ENCODE measurements around the gene COL9A1. TPM values are rescaled to one million over a fixed set of nuclear protein-coding genes. Genes with fewer than 3 reads are reported as not detected.

Gene COL9A1
- total and polyA plus RNA-seq, 2 of the 8 experiments (the other 6 are each of a cell fraction or from before 2014, with no cell fraction given), result 7.9 to 18.1 TPM

DNA sequence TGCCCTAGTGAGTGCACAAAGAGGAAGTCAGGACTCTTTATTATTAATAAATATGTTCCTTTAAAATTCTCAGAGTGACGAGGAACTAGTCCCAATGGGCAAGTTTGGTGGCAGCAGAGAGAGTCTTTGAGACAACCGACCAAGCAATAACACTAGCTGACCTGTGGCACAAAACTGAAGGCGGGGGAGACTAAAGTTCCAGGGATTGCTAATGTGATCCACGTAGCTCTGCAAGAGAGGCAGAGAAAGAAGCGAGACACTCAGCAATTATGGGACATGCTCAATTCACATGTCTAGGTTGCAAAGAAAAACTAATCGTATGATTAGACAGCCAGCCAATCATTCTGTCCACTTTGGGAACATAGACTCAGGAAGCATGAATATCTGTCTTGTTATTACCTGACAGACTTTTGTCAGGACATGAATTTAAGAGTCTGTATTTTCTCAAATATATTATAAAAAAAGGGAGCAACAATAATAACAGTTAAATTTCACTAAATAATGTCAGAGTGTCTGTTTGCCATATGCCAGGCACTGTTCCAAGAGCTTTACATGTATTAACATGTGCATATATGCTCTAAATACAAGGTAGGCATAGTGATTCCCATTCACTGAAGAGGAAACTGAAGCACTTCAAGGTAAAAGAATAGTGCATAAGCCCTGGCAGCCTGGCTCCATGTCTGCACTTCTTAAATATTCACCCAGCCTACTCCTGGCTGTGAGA, 81.0 kb downstream of the COL9A1 start:
- H3K79me1 ChIP-seq (ENCODE audit: low read depth, low read length), result no peaks in the 10 kb centered on the region
- no peak overlapping the region for H3K4ac ChIP-seq (replicated peaks; ENCODE audit: insufficient read length, low read depth, low read length)
- H4K5ac ChIP-seq (ENCODE audit: insufficient read length, low read depth, low read length), result no peak overlapping the region
- no peaks in the 10 kb centered on the region for H3K79me2 ChIP-seq (ENCODE audit: control insufficient read depth in 1 of 2, insufficient read depth in 2 of 2, low read length in 2 of 2)
- no peaks in the 10 kb centered on the region for H3K27me3 ChIP-seq (replicated peaks in 1 of 4; ENCODE audit: control insufficient read depth in 3 of 4, extremely low read depth in 1 of 4, insufficient read depth in 3 of 4, low read length in 3 of 4)
- no peak overlapping the region for H3K9ac ChIP-seq (replicated peaks in 1 of 4; ENCODE audit: extremely low read depth in 1 of 4, low read depth in 3 of 4, low read length in 3 of 4)
- no peak overlapping the region for H3K56ac ChIP-seq (replicated peaks; ENCODE audit: insufficient read length, low read depth, low read length)
- 92% methylated on average over 6 of the region's 6 CpGs; no CpG with 5 or more reads in 1 of the 2 experiments for WGBS, 2 experiments (ENCODE audit: extremely low coverage in 1 of 2, insufficient coverage in 1 of 2, insufficient read length in 1 of 2, insufficient replicate concordance in 2 of 2, low coverage in 1 of 2, low lambda C conversion rate in 2 of 2, missing lambda C conversion rate in 1 of 2)
- H2BK12ac ChIP-seq (ENCODE audit: low read depth, low read length), result no peak overlapping the region
- no peak overlapping the region for H2BK5ac ChIP-seq (ENCODE audit: low read depth, low read length)
- CTCF ChIA-PET (ENCODE audit: partially characterized antibody), result interaction anchor here (0.8 to 6.9 kb wide), 37 partner anchors 7 to 792 kb away, joined by 3 to 149 read pairs (median 6); partner anchors contain the start of gene COL9A1
- H3K14ac ChIP-seq (ENCODE audit: insufficient read length), result no peak overlapping the region
- H3K23ac ChIP-seq (ENCODE audit: insufficient read length), result no peak overlapping the region
- H3K4me1 ChIP-seq (replicated peaks in 1 of 4; ENCODE audit: control insufficient read depth in 3 of 4, insufficient read depth in 4 of 4, low read length in 3 of 4), result peaks cover 0 to under 1% (median 0%) of the 10 kb centered on the region in 4 experiments; a peak in 1 of 7 replicates
- H2AK5ac ChIP-seq (ENCODE audit: low read depth, low read length), result no peak overlapping the region
- no peak overlapping the region for H3K18ac ChIP-seq (ENCODE audit: extremely low read depth, low read length)
- H3K36me3 ChIP-seq (ENCODE audit: control insufficient read depth in 2 of 4, insufficient read depth in 4 of 4, low read length in 3 of 4), result no peaks in the 10 kb centered on the region
- no peak overlapping the region for H2AFZ ChIP-seq (ENCODE audit: low read length)
- H4K8ac ChIP-seq (ENCODE audit: extremely low read depth, insufficient read depth, low read length), result no peak overlapping the region
- no peak overlapping the region for H2BK15ac ChIP-seq (ENCODE audit: low read length)
- H3K27ac ChIP-seq (ENCODE audit: low read depth, low read length), result no peak overlapping the region
- H4K91ac ChIP-seq (replicated peaks; ENCODE audit: insufficient read length, low read length), result no peak overlapping the region
- no peaks in the 10 kb centered on the region for H3K23me2 ChIP-seq (ENCODE audit: low read depth, low read length)
- DNase-seq (ENCODE audit: low read depth in 1 of 2, low spot score in 2 of 2) (no peak), FAIRE-seq (no peak)
- TF ChIP-seq SIN3A (conservative IDR thresholded peaks at IDR 0.05 in 1 of 2, IDR thresholded peaks at IDR 0.05 in 1 of 2; ENCODE audit: low read depth in 1 of 2, low read length in 2 of 2) (no peak), NRF1 (IDR thresholded peaks at IDR 0.05; ENCODE audit: low read depth, low read length) (no peak), RXRA (IDR thresholded peaks at IDR 0.05; ENCODE audit: insufficient read depth, low read depth, low read length) (no peak), JUND (IDR thresholded peaks at IDR 0.05; ENCODE audit: low read length) (no peak), HDAC2 (IDR thresholded peaks at IDR 0.05; ENCODE audit: borderline replicate concordance in 1 of 2, low read depth in 2 of 2, low read length in 2 of 2) (no peak), PHF8 (conservative IDR thresholded peaks at IDR 0.05; ENCODE audit: low read depth, low read length) (no peak), SAP30 (IDR thresholded peaks at IDR 0.05; ENCODE audit: insufficient read depth, insufficient replicate concordance, low read length) (no peak), POU5F1 (IDR thresholded peaks at IDR 0.05; ENCODE audit: low read depth, low read length) (no peak), SRF (IDR thresholded peaks at IDR 0.05; ENCODE audit: low read depth, low read length) (no peak)
- no peak overlapping the region for H3K4me2 ChIP-seq (ENCODE audit: insufficient read depth in 1 of 2, low read depth in 2 of 2, low read length in 2 of 2)
- no peak overlapping the region for H2BK120ac ChIP-seq (replicated peaks; ENCODE audit: low read depth, low read length)
- no peak overlapping the region for H3K4me3 ChIP-seq (ENCODE audit: extremely low read depth in 1 of 4, insufficient read depth in 2 of 4, low read depth in 3 of 4, low read length in 4 of 4)
- no peaks in the 10 kb centered on the region for H4K20me1 ChIP-seq (replicated peaks in 1 of 2; ENCODE audit: control insufficient read depth in 1 of 2, insufficient read depth in 2 of 2, low read length in 2 of 2)
- H3K9me3 ChIP-seq (ENCODE audit: insufficient read depth in 2 of 2, low read depth in 1 of 2, low read length in 1 of 2), result no peaks in the 10 kb centered on the region
- no peak overlapping the region for H2BK20ac ChIP-seq (ENCODE audit: low read length)
- POLR2A ChIA-PET (ENCODE audit: partially characterized antibody), result interaction anchor here (1.5 kb wide), 1 partner anchor 9 kb away, joined by 4 read pairs; no protein-coding TSS in a partner anchor
